Nucleus accumbens (tissue), 56 donors: Measurements from ENCODE around the gene IBA57.
"Not testable (repeated sequence)": the region's sequence is repeated elsewhere in the genome, so short reads cannot be mapped to it uniquely, and the experiment has no call there.

Experiments
- DNase-seq, 56 donors: peaks; one replicate each; lab custom pipeline; 2025; lab: John Stamatoyannopoulos, UW

Gene IBA57

GRCh38 chr1:228219962-228220780 lies 54.6 kb downstream of the IBA57 start:
- no peak for DNase-seq

- DNase-seq: not testable (repeated sequence)
Measured at GRCh38 chr1:228221097-228221496, 55.5 kb downstream of the IBA57 start.

DNA sequence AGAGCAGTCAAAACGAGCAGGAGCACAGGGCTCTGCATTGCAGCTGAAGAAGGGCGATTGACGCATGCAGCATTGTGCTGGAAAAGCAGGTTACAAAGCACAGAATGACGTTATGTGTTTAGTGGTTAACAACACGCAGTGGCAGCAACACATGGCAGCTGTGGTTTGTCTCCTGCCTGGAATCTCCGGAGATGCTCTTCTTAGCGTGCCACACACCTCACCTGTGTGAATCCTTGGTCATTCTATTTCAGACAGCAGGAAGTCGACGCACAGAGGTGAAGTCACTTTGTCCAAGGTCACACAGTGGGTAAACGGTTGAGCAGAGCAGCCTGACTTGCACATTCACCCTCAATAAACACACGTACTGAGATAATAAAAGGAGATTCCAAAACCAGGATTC lies 56.9 kb downstream of the IBA57 start:
- DNase-seq: no peak

DNA sequence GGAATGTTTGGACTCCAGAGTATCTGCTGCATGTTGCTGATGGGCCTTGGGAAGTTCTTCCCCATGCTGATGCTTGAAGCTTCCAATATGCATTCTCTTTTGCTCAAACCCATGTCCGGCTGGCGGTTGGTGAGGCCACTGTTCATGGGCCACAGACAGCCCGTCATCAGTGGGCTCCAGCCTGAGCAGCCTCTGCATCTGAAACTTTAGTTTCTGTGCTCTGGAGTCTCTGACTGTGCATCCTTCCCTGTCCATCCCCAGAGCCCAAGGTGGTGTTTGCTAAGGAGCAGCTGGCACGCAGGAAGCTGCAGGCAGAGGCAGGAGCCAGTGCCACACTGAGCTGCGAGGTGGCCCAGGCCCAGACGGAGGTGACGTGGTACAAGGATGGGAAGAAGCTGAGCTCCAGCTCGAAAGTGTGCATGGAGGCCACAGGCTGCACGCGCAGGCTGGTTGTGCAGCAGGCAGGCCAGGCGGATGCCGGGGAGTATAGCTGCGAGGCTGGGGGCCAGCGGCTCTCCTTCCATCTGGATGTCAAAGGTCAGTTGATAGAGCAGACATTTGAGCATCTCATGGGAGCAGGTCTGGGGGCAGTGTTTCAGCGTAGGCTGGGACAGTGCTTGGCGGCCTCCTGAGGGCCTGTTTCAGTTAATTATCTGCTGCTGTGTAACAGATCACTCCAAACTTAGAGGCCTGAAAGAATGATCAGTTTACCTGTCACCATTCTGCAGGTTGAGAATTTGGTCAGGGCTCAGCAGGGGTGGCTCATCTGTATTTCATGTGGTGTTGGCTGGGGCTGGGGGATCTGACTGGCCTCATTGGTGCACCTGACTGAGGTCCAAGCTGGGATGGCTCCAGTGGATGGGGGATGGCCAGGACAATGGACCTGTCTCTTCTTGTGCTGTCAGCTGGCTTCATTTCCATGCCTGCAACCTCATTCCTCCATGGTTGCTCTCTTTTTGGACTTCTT lies 58.9 kb downstream of the IBA57 start:
- DNase-seq: no peak

DNA sequence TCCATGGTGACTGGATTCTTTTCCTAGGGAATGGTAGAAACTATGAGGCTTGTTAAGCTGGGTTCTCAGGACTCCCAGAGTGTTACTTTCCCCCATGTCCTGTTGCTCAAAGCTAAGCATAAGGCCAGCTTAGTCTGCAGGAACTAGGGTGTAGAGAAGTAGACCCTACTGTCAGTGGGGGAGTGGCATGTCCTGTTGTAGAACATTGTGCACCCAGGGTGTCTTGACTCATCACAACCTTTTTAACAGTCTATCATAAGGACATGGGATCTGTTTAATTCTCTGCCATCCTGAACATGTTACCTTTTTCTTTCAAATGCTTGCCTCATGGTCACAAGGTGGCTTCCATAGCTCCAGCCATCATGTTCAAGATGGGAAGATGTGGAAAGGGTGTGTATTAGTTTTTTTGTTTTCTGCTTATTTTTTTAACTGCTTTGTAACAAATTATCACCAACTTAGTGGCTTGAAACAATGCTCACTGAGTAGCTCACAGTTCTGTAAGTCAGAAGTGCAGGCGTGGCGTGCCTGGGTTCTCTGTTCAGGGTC lies 59.6 kb downstream of the IBA57 start:
- no peak for DNase-seq

DNA sequence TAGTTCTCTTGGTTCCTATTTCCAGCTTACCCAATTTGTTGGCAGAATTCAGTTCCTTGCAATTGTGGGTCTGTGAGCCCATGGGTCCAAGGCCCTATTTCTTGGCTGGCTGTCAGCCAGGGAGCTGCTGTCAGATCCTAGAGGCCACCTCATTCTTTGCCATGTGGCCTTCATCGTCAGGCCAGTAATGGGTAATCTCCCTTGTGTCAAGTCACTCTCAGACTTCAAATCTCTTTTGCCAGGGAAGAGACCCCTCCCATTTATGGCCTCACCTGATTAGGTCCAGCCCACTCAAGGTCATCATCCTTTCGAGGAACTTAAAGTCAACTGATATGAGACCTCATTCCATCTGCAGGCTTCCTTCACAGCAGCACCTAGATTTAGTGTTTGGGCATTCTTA lies 60.1 kb downstream of the IBA57 start:
- no peak for DNase-seq

DNA sequence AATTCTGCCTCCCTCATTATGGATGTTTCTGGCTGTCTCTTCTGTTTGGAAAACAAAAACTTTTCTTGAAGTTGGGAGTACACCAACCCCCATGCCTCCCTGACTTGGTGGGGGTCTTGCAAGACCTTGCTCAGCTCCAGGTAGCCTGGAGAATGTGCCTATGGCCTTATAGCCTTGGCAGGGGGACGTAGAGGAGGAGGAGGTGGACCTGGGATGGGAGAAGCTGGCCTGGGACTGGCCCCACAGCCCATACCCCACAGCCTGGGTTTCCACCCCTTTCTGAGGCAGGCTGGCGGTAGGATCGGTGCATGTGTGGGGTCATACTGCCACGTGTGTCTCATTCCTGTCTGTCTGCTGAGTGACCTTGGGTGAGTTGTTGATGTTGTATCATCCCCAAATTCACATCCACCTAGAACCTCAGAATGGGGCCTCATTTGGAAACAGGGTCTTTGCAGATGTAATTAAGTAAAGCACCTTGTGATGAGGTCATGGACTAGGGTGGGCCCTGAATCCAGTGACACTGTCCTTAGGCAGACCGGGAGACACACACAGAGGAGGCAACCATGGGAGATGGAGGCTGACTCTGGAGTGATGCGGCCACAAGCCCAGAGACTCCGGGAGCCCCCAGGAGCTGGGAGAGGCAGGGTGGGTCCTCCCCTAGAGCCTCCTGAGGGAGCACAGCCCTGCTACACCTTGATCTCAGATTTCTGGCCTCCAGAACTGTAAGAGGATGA lies 60.7 kb downstream of the IBA57 start:
- DNase-seq: no peak

DNA sequence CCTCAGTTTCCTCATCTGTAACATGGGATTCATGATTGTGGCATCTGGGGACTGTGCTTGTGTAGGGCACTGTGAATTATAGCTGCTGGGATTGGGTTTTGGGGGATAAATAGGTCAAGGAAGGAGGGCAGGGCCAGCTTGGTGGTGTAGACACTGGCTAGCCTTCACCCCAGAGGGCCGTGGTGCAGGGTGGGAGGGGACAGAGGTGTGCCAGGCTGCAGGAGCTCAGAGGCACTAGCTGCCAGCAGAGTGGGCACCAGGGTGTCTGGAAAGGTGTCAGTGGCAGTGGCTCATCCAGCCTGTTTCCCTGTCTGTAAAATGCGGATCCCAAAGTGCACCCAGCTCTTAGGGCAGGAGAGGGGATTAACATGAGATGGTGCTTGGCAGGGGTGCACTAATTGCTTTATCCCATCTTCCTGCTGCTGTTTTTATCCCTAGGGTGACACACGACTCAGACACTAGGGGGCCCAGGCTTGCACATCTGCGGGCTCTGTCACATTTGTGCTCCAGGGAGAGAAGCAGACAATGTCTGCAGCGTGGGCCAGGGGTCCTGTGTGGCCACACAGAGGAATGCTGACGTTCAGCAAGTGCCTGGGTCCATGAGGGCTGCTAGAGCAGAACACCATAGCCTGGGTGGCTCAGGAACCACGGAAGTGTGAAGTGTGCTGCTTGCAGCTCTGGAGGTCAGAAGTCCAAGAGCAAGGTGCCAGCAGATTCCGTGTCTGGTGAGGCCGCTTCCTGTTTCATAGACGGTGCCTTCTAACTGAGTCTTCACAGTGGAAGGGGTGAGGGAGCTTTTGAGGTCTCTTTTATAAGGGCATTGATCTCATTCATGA lies 61.6 kb downstream of the IBA57 start:
- DNase-seq: no peak

DNA sequence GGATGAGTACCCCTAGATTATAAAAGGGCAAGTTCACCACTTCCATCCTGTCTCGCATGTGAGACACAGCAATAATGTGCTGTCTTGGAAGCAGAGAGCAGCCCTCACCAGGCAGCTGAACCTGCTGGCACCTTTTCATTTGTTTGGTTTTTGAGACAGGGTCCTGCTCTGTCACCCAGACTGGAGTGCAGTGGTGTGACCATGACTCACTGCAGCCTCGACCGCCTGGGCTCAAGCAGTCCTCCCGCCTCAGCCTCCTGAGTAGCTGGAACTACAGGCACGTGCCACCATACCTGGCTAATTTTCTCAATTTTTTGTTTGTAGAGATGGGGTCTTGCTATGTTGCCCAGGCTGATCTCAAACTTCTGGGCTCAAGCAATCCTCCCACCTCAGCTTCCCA lies 62.5 kb downstream of the IBA57 start:
- DNase-seq: not testable (repeated sequence)

- no peak for DNase-seq
Measured at GRCh38 chr1:228228601-228229074, 63.0 kb downstream of the IBA57 start.

- no peak for DNase-seq
Measured at GRCh38 chr1:228231189-228231588, 65.6 kb downstream of the IBA57 start.
